ENCODE results near the gene SLC2A4RG. TPM values are rescaled to one million over a fixed set of nuclear protein-coding genes. Genes with fewer than 3 reads are reported as not detected.

Gene SLC2A4RG
- total and polyA plus RNA-seq, 2 of the 13 experiments (the other 11 are each of a cell fraction or from before 2014, with no cell fraction given) = 91.4 to 95.9 TPM

DNA sequence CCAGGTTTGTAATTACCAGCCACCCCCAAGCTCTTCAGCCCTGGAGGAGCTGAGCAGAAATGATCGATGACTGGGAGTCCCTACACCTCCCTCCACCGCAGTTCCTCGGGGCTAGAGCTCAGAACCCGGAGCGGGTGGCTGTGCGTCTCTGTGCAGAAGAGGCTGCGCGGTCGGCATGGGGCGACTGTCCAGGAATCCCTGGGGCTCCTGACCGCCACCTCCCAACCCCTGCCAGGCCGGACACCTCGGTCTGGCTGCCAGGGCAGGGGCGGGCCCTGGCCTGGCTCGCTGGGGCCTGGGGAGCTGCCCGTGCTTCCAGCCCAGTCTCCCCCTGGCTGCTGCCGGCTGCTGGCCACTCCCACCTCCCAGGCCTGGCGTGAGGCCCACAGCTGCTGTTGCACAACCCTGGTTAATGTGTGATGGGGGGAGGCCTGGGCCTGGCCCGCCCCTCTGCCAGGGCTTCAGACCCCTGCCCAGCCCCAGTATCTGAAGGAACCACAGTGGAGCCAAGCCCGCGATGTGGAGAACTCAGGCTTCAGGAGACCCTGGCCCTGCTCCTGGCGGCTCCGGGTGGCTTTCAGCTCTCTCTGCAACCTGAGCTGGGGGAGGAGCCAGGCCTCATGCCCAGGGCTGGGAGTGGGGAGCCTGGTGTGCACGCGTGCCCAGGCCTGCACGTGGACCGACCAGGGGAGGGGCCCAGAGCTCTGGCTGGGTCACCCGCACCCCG, 1.2 kb downstream of the SLC2A4RG start (continued):
- TF ChIP-seq, protein P1, sequence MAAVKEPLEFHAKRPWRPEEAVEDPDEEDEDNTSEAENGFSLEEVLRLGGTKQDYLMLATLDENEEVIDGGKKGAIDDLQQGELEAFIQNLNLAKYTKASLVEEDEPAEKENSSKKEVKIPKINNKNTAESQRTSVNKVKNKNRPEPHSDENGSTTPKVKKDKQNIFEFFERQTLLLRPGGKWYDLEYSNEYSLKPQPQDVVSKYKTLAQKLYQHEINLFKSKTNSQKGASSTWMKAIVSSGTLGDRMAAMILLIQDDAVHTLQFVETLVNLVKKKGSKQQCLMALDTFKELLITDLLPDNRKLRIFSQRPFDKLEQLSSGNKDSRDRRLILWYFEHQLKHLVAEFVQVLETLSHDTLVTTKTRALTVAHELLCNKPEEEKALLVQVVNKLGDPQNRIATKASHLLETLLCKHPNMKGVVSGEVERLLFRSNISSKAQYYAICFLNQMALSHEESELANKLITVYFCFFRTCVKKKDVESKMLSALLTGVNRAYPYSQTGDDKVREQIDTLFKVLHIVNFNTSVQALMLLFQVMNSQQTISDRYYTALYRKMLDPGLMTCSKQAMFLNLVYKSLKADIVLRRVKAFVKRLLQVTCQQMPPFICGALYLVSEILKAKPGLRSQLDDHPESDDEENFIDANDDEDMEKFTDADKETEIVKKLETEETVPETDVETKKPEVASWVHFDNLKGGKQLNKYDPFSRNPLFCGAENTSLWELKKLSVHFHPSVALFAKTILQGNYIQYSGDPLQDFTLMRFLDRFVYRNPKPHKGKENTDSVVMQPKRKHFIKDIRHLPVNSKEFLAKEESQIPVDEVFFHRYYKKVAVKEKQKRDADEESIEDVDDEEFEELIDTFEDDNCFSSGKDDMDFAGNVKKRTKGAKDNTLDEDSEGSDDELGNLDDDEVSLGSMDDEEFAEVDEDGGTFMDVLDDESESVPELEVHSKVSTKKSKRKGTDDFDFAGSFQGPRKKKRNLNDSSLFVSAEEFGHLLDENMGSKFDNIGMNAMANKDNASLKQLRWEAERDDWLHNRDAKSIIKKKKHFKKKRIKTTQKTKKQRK (IDR thresholded peaks at IDR 0.05; ENCODE audit: low read length) = no peak
- TF ChIP-seq ARNT (IDR thresholded peaks at IDR 0.05) (no peak), TSC22D2 (CRISPR knock-in tag; IDR thresholded peaks at IDR 0.05; ENCODE audit: borderline replicate concordance) (no peak; the same call in none of the 2 replicates), BORCS8-MEF2B (CRISPR knock-in tag; IDR thresholded peaks at IDR 0.05) (peak; percentile 71), RELA (CRISPR knock-in tag; IDR thresholded peaks at IDR 0.05) (no peak), KAT2B (IDR thresholded peaks at IDR 0.05; ENCODE audit: borderline replicate concordance, low read depth, low read length) (no peak), NFAT5 (CRISPR knock-in tag; IDR thresholded peaks at IDR 0.05) (no peak), CENPX (CRISPR knock-in tag; IDR thresholded peaks at IDR 0.05) (0 out of 2 replicates have a peak, but pooled peaks have one; percentile 3), ZBTB7A (CRISPR knock-in tag; IDR thresholded peaks at IDR 0.05) (peak; percentile 100), SOX13 (IDR thresholded peaks at IDR 0.05) (no peak), SOX13 (CRISPR knock-in tag; conservative IDR thresholded peaks at IDR 0.05 in 1 of 2, IDR thresholded peaks at IDR 0.05 in 1 of 2) (peak; percentile 55 to 89; a peak in 2 of 4 replicates), MED1 (CRISPR knock-in tag; IDR thresholded peaks at IDR 0.05) (peak; percentile 96), ZNF784 (CRISPR knock-in tag; IDR thresholded peaks at IDR 0.05; ENCODE audit: borderline replicate concordance) (peak; percentile 89), MTA3 (CRISPR knock-in tag; IDR thresholded peaks at IDR 0.05) (no peak), SCMH1 (CRISPR knock-in tag; IDR thresholded peaks at IDR 0.05; ENCODE audit: borderline replicate concordance) (no peak), ZNF101 (CRISPR knock-in tag; IDR thresholded peaks at IDR 0.05; ENCODE audit: borderline replicate concordance, low read depth) (0 out of 2 replicates have a peak, but pooled peaks have one; percentile 60)
- TF ChIP-seq, protein P2, sequence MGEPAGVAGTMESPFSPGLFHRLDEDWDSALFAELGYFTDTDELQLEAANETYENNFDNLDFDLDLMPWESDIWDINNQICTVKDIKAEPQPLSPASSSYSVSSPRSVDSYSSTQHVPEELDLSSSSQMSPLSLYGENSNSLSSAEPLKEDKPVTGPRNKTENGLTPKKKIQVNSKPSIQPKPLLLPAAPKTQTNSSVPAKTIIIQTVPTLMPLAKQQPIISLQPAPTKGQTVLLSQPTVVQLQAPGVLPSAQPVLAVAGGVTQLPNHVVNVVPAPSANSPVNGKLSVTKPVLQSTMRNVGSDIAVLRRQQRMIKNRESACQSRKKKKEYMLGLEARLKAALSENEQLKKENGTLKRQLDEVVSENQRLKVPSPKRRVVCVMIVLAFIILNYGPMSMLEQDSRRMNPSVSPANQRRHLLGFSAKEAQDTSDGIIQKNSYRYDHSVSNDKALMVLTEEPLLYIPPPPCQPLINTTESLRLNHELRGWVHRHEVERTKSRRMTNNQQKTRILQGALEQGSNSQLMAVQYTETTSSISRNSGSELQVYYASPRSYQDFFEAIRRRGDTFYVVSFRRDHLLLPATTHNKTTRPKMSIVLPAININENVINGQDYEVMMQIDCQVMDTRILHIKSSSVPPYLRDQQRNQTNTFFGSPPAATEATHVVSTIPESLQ (CRISPR knock-in tag; conservative IDR thresholded peaks at IDR 0.05) = peak; percentile 78

All from HepG2 (cell line).